Testis (tissue), 2 donors: ENCODE data around the gene NAALADL1.

Source experiments
- CTCF ChIP-seq, 3 experiments: fragments of 450-650 bp in 2 of 3; fragments of 200-600 bp in 1 of 3; sonication (generic) in 1 of 3; IDR thresholded peaks; one replicate each; pipeline ENCODE4 v1.5.1; 2016 to 2019; ENCODE audit warnings: antibody characterized with exemption in 3 of 3, mild to moderate bottlenecking in 2 of 3, moderate library complexity in 1 of 3
- POLR2A ChIP-seq: fragments of 450-650 bp; IDR thresholded peaks from one replicate; pipeline ENCODE4 v1.6.1; 2017; ENCODE audit warnings: antibody characterized with exemption, mild to moderate bottlenecking, moderate library complexity

GRCh38 chr11:65008873-65009272, 49.5 kb downstream of the NAALADL1 start:
- TF ChIP-seq POLR2A, result no peak
- no peak for TF ChIP-seq CTCF (IDR thresholded peaks at IDR 0.05)
